Body of pancreas (tissue), 4 donors: Measurements from ENCODE around the gene TMEM164.

Experiments used
- POLR2A ChIP-seq, 3 donors: fragments of 450-650 bp; IDR thresholded peaks; one replicate each; pipeline ENCODE4 v1.6.1; 2016; ENCODE audit warnings: antibody characterized with exemption in 3 of 3, mild to moderate bottlenecking in 2 of 3
- TF ChIP-seq, protein P1 (sequence below), 7 experiments: fragments of 450-650 bp in 4 of 7; fragments of 200-600 bp in 3 of 7; sonication (generic) in 3 of 7; IDR thresholded peaks; one replicate each; pipeline ENCODE4 v1.5.1; 2016 to 2019; ENCODE audit warnings: antibody characterized with exemption in 7 of 7

DNA sequence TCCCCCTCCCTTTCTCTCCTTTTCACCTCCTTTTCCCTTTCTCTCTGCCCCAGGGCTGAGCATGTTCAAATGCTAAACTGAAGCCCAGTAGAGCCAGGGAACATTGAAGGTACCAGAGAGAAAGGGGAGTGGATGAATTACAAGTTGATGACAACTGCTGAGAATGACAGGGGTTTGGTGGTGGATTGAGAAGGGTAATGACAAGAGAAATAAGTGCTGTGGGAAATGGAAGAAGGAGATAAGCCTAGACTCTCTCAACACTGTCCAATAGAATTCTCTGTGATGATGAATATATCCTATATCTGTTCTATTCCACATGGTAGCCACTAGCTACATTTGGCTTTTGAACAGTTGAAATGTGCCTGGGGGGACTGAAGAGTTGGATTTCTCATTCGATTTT lies 154.5 kb downstream of the TMEM164 start:
- TF ChIP-seq, protein P1, sequence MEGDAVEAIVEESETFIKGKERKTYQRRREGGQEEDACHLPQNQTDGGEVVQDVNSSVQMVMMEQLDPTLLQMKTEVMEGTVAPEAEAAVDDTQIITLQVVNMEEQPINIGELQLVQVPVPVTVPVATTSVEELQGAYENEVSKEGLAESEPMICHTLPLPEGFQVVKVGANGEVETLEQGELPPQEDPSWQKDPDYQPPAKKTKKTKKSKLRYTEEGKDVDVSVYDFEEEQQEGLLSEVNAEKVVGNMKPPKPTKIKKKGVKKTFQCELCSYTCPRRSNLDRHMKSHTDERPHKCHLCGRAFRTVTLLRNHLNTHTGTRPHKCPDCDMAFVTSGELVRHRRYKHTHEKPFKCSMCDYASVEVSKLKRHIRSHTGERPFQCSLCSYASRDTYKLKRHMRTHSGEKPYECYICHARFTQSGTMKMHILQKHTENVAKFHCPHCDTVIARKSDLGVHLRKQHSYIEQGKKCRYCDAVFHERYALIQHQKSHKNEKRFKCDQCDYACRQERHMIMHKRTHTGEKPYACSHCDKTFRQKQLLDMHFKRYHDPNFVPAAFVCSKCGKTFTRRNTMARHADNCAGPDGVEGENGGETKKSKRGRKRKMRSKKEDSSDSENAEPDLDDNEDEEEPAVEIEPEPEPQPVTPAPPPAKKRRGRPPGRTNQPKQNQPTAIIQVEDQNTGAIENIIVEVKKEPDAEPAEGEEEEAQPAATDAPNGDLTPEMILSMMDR (IDR thresholded peaks at IDR 0.05): no peak
- no peak for TF ChIP-seq POLR2A (IDR thresholded peaks at IDR 0.05)
